SK-N-MC (cell line): ENCODE measurements around the gene COL16A1.

Experiments
- EZH2 ChIP-seq: fragments of 200-600 bp; sonication (generic); IDR thresholded peaks from one replicate; pipeline ENCODE4 v1.6.1; 2017; ENCODE audit warnings: antibody characterized with exemption
- POLR2AphosphoS5 ChIP-seq: IDR thresholded peaks from 2 replicates; pipeline ENCODE4 v1.6.1; 2012; ENCODE audit warnings: mild to moderate bottlenecking, low read depth, low read length, borderline replicate concordance

GRCh38 chr1:31745946-31746670 lies 42.3 kb upstream of the COL16A1 start:
- no peak for TF ChIP-seq EZH2
- no peak for TF ChIP-seq POLR2AphosphoS5
